K562 (cell line): ENCODE measurements around the gene MADD. TPM values are rescaled to one million over a fixed set of nuclear protein-coding genes. Genes with fewer than 3 reads are reported as not detected.

Source experiments
- ADNP ChIP-seq: fragments of 200-800 bp; sonication (Bioruptor generic); IDR thresholded peaks from 2 replicates; pipeline ENCODE4 v1.6.1; 2016; ENCODE audit warnings: missing genetic modification characterization, missing compliant biosample characterization
- BCOR ChIP-seq: fragments of 450-650 bp; IDR thresholded peaks from 2 replicates; pipeline ENCODE4 v1.6.1; 2016
- CTBP1 ChIP-seq: fragments of 450-650 bp; IDR thresholded peaks from 2 replicates; pipeline ENCODE4 v1.6.1; 2016; ENCODE audit warnings: borderline replicate concordance
- GABPB2 ChIP-seq: fragments of 250-450 bp; sonication (Bioruptor Pico); conservative IDR thresholded peaks from 2 replicates; pipeline ENCODE4 v1.5.1; 2021; ENCODE audit warnings: mild to moderate bottlenecking
- GTF2F1 ChIP-seq: IDR thresholded peaks from 2 replicates; pipeline ENCODE4 v1.6.1; 2011; ENCODE audit warnings: low read depth, low read length, improper control_type of control experiment
- HDAC2 ChIP-seq: fragments of 450-650 bp; IDR thresholded peaks from 2 replicates; pipeline ENCODE4 v1.6.1; 2016; ENCODE audit warnings: mild to moderate bottlenecking
- HNRNPK ChIP-seq: fragments of 200-400 bp; formaldehyde crosslinking; IDR thresholded peaks from one replicate; pipeline ENCODE4 v1.6.1; 2018; ENCODE audit warnings: mild to moderate bottlenecking, low read depth, low read length; ENCODE audit not compliant: poor library complexity, severe bottlenecking
- NBN ChIP-seq: fragments of 450-650 bp; IDR thresholded peaks from 2 replicates; pipeline ENCODE4 v1.6.1; 2016; ENCODE audit warnings: low read depth, mild to moderate bottlenecking
- NCOA2 ChIP-seq, 2 experiments: fragments of 450-650 bp; IDR thresholded peaks; 2 replicates each; pipeline ENCODE4 v1.6.1; 2018; ENCODE audit warnings: mild to moderate bottlenecking in 2 of 2, moderate library complexity in 1 of 2; ENCODE audit not compliant: partially characterized antibody in 2 of 2
- NRF1 ChIP-seq, 2 experiments: fragments of 450-650 bp; IDR thresholded peaks in 1 of 2; conservative IDR thresholded peaks in 1 of 2; 2 replicates each; pipeline ENCODE4 v1.6.1; 2014; ENCODE audit warnings: mild to moderate bottlenecking in 2 of 2
- PRPF4 ChIP-seq: fragments of 200-400 bp; formaldehyde crosslinking; IDR thresholded peaks from one replicate; pipeline ENCODE4 v1.6.1; 2017; ENCODE audit warnings: low read length, low read depth, mild to moderate bottlenecking; ENCODE audit not compliant: insufficient read depth, poor library complexity, severe bottlenecking
- SMAD4 ChIP-seq: fragments of 250-450 bp; sonication (Bioruptor Pico); conservative IDR thresholded peaks from 2 replicates; pipeline ENCODE4 v1.8.0; 2021; ENCODE audit warnings: inconsistent platforms, mild to moderate bottlenecking, moderate library complexity
- STAG1 ChIP-seq: sonication (generic); formaldehyde crosslinking; IDR thresholded peaks from 2 replicates; pipeline ENCODE4 v1.5.0; 2020; ENCODE audit warnings: missing genetic modification reagents, borderline replicate concordance
- SUPT5H ChIP-seq: fragments of 450-650 bp; IDR thresholded peaks from 2 replicates; pipeline ENCODE4 v1.6.1; 2016
- U2AF2 ChIP-seq: fragments of 200-400 bp; formaldehyde crosslinking; optimal IDR thresholded peaks from 2 replicates; pipeline ENCODE3; 2017; ENCODE audit warnings: low read depth, mild to moderate bottlenecking, low read length
- ZBTB8A ChIP-seq: fragments of 450-650 bp; IDR thresholded peaks from 2 replicates; pipeline ENCODE4 v1.6.1; 2018; ENCODE audit warnings: mild to moderate bottlenecking, moderate library complexity; ENCODE audit not compliant: partially characterized antibody
- ZC3H11A ChIP-seq: IDR thresholded peaks from 2 replicates; pipeline ENCODE4 v1.6.1; 2012; ENCODE audit warnings: low read depth, low read length, improper control_type of control experiment
- ZC3H4 ChIP-seq: sonication (generic); formaldehyde crosslinking; IDR thresholded peaks from 2 replicates; pipeline ENCODE4 v1.9.0; 2021; ENCODE audit warnings: missing genetic modification reagents, borderline replicate concordance
- ZKSCAN3 ChIP-seq: fragments of 250-450 bp; sonication (Bioruptor Pico); IDR thresholded peaks from 2 replicates; pipeline ENCODE4 v1.4.0; 2020
- ZNF217 ChIP-seq: sonication (generic); formaldehyde crosslinking; IDR thresholded peaks from 2 replicates; pipeline ENCODE4 v1.8.0; 2022; ENCODE audit warnings: mild to moderate bottlenecking, missing genetic modification reagents
- ZNF311 ChIP-seq: fragments of 250-450 bp; sonication (Bioruptor Pico); IDR thresholded peaks from 2 replicates; pipeline ENCODE4 v1.4.0; 2020; ENCODE audit warnings: mild to moderate bottlenecking, moderate library complexity
- ZNF507 ChIP-seq: conservative IDR thresholded peaks from 2 replicates; pipeline ENCODE4 v1.6.1; 2017; ENCODE audit warnings: missing genetic modification characterization, missing compliant biosample characterization
- polyA plus RNA-seq, 8 experiments: library from polyadenylated mRNA; depleted of rRNA in 4 of 8; stranded (reverse) in 5 of 8; unstranded in 3 of 8; fragments of >200 nt; fragmentation: Nextera tagmentation in 2 of 8; fragmentation: Illumina TruSeq in 1 of 8; extraction: Ambion mirVana in 2 of 8; extraction: Trizol in 1 of 8; gene quantifications; 2 replicates each; pipeline versions ENCODE4 v1.2.1 to v1.2.3, GENCODE V29; 2011 to 2014; ENCODE audit warnings: inconsistent platforms in 1 of 8, missing spikeins in 1 of 8
- total RNA-seq, 7 experiments: library from RNA; depleted of rRNA in 6 of 7; stranded (reverse); fragments of >200 nt in 6 of 7; fragmentation: Illumina TruSeq in 2 of 7; extraction: Trizol in 2 of 7; gene quantifications; 2 replicates each; pipeline versions ENCODE4 v1.2.1 to v1.2.3, GENCODE V29; 2011 to 2021; ENCODE audit warnings: low replicate concordance in 1 of 7
- TF ChIP-seq, protein P1 (sequence below): fragments of 250-450 bp; sonication (Bioruptor Pico); IDR thresholded peaks from 2 replicates; pipeline ENCODE4 v1.8.0; 2021; ENCODE audit warnings: moderate library complexity, mild to moderate bottlenecking, inconsistent platforms
- TF ChIP-seq, protein P2 (sequence below): fragments of 250-450 bp; sonication (Bioruptor Pico); IDR thresholded peaks from 2 replicates; pipeline ENCODE4 v1.8.0; 2022; ENCODE audit warnings: moderate library complexity, mild to moderate bottlenecking, inconsistent platforms
- TF ChIP-seq, protein P3 (sequence below): IDR thresholded peaks from 2 replicates; pipeline ENCODE4 v1.6.1; 2016; ENCODE audit warnings: missing genetic modification characterization, missing compliant biosample characterization
- TF ChIP-seq, protein P4 (sequence below): fragments of 200-400 bp; formaldehyde crosslinking; IDR thresholded peaks from 2 replicates; pipeline ENCODE4 v1.6.1; 2017; ENCODE audit warnings: mild to moderate bottlenecking, low read depth, low read length, moderate library complexity

Gene MADD
- total and polyA plus RNA-seq, 9 of the 15 experiments (the other 6 are each of a cell fraction or from before 2014, with no cell fraction given), result 0.68 to 57.6 (median 33.6) TPM

DNA sequence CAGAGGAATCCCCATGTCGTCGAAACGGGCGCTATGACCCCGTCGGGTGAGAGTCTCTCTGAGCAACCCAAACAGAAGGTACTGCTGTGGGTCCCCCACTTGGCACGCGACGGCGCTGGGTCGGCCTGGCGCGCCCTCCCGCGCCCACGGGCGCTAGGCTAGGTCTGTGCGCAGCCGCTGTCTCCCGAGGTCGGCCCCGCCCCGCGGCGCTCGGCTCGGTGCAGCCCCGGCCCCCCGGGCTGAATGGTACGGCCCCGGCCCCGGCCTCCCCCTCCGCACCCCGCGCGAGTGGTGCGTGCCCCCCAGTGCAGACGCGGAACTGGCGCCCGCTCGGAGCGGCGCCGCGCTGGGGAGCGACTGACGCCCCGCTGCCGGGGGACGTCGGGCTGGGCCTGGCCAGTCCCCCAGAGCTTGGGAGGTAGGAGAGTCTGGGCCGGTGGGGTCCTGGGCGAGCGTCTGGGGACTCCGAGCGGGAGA is at the start of gene MADD (continued):
- TF ChIP-seq, protein P1, sequence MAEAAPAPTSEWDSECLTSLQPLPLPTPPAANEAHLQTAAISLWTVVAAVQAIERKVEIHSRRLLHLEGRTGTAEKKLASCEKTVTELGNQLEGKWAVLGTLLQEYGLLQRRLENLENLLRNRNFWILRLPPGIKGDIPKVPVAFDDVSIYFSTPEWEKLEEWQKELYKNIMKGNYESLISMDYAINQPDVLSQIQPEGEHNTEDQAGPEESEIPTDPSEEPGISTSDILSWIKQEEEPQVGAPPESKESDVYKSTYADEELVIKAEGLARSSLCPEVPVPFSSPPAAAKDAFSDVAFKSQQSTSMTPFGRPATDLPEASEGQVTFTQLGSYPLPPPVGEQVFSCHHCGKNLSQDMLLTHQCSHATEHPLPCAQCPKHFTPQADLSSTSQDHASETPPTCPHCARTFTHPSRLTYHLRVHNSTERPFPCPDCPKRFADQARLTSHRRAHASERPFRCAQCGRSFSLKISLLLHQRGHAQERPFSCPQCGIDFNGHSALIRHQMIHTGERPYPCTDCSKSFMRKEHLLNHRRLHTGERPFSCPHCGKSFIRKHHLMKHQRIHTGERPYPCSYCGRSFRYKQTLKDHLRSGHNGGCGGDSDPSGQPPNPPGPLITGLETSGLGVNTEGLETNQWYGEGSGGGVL (CRISPR knock-in tag), result no peak
- no peak for TF ChIP-seq SMAD4 (CRISPR knock-in tag)
- TF ChIP-seq GTF2F1, result no peak
- TF ChIP-seq, protein P2, sequence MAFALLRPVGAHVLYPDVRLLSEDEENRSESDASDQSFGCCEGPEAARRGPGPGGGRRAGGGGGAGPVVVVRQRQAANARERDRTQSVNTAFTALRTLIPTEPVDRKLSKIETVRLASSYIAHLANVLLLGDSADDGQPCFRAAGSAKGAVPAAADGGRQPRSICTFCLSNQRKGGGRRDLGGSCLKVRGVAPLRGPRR (CRISPR knock-in tag), result no peak
- TF ChIP-seq ZNF311 (CRISPR knock-in tag), result no peak
- no peak for TF ChIP-seq ZNF217 (CRISPR knock-in tag)
- peak; percentile 11 for TF ChIP-seq CTBP1
- TF ChIP-seq ZC3H11A, result no peak
- no peak for TF ChIP-seq NCOA2 (IDR thresholded peaks at IDR 0.05; ENCODE audit: partially characterized antibody in 2 of 2)
- TF ChIP-seq SUPT5H, result peak; percentile 72
- no peak for TF ChIP-seq ZNF507 (tag)
- no peak for TF ChIP-seq BCOR
- peak; percentile 80 to 82 for TF ChIP-seq NRF1 (conservative IDR thresholded peaks at IDR 0.05 in 1 of 2, IDR thresholded peaks at IDR 0.05 in 1 of 2)
- no peak for TF ChIP-seq ADNP
- TF ChIP-seq, protein P3, sequence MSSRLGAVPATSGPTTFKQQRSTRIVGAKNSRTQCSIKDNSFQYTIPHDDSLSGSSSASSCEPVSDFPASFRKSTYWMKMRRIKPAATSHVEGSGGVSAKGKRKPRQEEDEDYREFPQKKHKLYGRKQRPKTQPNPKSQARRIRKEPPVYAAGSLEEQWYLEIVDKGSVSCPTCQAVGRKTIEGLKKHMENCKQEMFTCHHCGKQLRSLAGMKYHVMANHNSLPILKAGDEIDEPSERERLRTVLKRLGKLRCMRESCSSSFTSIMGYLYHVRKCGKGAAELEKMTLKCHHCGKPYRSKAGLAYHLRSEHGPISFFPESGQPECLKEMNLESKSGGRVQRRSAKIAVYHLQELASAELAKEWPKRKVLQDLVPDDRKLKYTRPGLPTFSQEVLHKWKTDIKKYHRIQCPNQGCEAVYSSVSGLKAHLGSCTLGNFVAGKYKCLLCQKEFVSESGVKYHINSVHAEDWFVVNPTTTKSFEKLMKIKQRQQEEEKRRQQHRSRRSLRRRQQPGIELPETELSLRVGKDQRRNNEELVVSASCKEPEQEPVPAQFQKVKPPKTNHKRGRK (tag), result no peak
- TF ChIP-seq ZC3H4 (CRISPR knock-in tag), result no peak; the same call in 1 of the 2 replicates
- TF ChIP-seq HNRNPK, result no peak
- no peak for TF ChIP-seq PRPF4
- no peak for TF ChIP-seq STAG1 (CRISPR knock-in tag)
- TF ChIP-seq ZBTB8A, result no peak
- TF ChIP-seq ZKSCAN3, result no peak
- no peak for TF ChIP-seq NBN
- TF ChIP-seq, protein P4, sequence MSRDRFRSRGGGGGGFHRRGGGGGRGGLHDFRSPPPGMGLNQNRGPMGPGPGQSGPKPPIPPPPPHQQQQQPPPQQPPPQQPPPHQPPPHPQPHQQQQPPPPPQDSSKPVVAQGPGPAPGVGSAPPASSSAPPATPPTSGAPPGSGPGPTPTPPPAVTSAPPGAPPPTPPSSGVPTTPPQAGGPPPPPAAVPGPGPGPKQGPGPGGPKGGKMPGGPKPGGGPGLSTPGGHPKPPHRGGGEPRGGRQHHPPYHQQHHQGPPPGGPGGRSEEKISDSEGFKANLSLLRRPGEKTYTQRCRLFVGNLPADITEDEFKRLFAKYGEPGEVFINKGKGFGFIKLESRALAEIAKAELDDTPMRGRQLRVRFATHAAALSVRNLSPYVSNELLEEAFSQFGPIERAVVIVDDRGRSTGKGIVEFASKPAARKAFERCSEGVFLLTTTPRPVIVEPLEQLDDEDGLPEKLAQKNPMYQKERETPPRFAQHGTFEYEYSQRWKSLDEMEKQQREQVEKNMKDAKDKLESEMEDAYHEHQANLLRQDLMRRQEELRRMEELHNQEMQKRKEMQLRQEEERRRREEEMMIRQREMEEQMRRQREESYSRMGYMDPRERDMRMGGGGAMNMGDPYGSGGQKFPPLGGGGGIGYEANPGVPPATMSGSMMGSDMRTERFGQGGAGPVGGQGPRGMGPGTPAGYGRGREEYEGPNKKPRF, result no peak
- no peak for TF ChIP-seq U2AF2
- TF ChIP-seq GABPB2, result no peak
- TF ChIP-seq HDAC2, result no peak
